IMR-90 (cell line): Measurements from ENCODE around the gene PGA5. TPM values are rescaled to one million over a fixed set of nuclear protein-coding genes. Genes with fewer than 3 reads are reported as not detected.

ENCODE experiments used
- ATAC-seq: fragments of 200-7000 bp; cut with Tn5 transposase; 2 replicates; pipeline ENCODE4 v1.9.1; 2020; ENCODE audit warnings: low read depth, mild to moderate bottlenecking, moderate library complexity
- BruUV-seq: library from RNA; stranded (reverse); fragments of 400-500 nt; replicated peaks from 2 replicates; lab custom pipeline; 2021; lab: Mats Ljungman, UMichigan
- CTCF ChIA-PET: fragments of 300-600 bp; formaldehyde crosslinking; extraction: SDS; loops from one replicate; lab custom pipeline; 2021; ENCODE audit warnings: antibody characterized with exemption; lab: Yijun Ruan, JAX
- POLR2A ChIA-PET: fragments of 300-600 bp; sonication (Branson Sonifier 250); formaldehyde crosslinking; loops from one replicate; lab custom pipeline; 2022; ENCODE audit warnings: antibody characterized with exemption; ENCODE audit not compliant: unreplicated experiment; lab: Charles Lee
- DNase-seq: peaks from one replicate; pipeline ENCODE4 v3.0.0; 2013
- H2AFZ ChIP-seq: replicated peaks from 2 replicates; pipeline ENCODE3; 2013; ENCODE audit warnings: low read length, mild to moderate bottlenecking; ENCODE audit not compliant: poor library complexity
- H2AK5ac ChIP-seq: 2 replicates; pipeline ENCODE4 v1.6.1; 2013; ENCODE audit warnings: low read depth, low read length, inconsistent platforms
- H2AK9ac ChIP-seq: replicated peaks from 2 replicates; pipeline ENCODE3; 2013; ENCODE audit warnings: mild to moderate bottlenecking, low read depth, low read length, moderate library complexity; ENCODE audit not compliant: poor library complexity
- H2BK120ac ChIP-seq: 2 replicates; pipeline ENCODE4 v1.6.1; 2013; ENCODE audit warnings: low read depth, low read length, inconsistent platforms
- H2BK15ac ChIP-seq: 3 replicates; pipeline ENCODE4 v1.6.1; 2013; ENCODE audit warnings: low read depth, low read length, inconsistent platforms
- H2BK20ac ChIP-seq: 2 replicates; pipeline ENCODE4 v1.6.1; 2013; ENCODE audit warnings: low read depth, mild to moderate bottlenecking, inconsistent platforms, low read length, moderate library complexity
- H2BK5ac ChIP-seq: 2 replicates; pipeline ENCODE4 v1.6.1; 2013; ENCODE audit warnings: mild to moderate bottlenecking, low read depth, low read length, inconsistent platforms; ENCODE audit not compliant: poor library complexity, severe bottlenecking
- H3K14ac ChIP-seq: replicated peaks from 2 replicates; pipeline ENCODE4 v1.6.1; 2013; ENCODE audit warnings: low read depth, low read length, inconsistent platforms
- H3K18ac ChIP-seq: 2 replicates; pipeline ENCODE4 v1.6.1; 2013; ENCODE audit warnings: low read depth, low read length, control low read depth
- H3K23ac ChIP-seq: 2 replicates; pipeline ENCODE4 v1.6.1; 2013; ENCODE audit warnings: low read depth, low read length, inconsistent platforms
- H3K27ac ChIP-seq: 2 replicates; pipeline ENCODE4 v1.5.1; 2013; ENCODE audit warnings: mild to moderate bottlenecking, control low read depth, low read length; ENCODE audit not compliant: insufficient read depth
- H3K27me3 ChIP-seq: 2 replicates; pipeline ENCODE4 v1.6.1; 2013; ENCODE audit warnings: low read length; ENCODE audit not compliant: control insufficient read depth, insufficient read depth
- H3K36me3 ChIP-seq: 2 replicates; pipeline ENCODE4 v1.6.1; 2013; ENCODE audit warnings: low read length, mixed read lengths; ENCODE audit not compliant: control insufficient read depth, insufficient read depth
- H3K4ac ChIP-seq: 2 replicates; pipeline ENCODE4 v1.6.1; 2013; ENCODE audit warnings: low read depth, low read length, inconsistent platforms
- H3K4me1 ChIP-seq: 2 replicates; pipeline ENCODE4 v1.6.1; 2013; ENCODE audit warnings: low read length, mixed read lengths; ENCODE audit not compliant: control insufficient read depth, insufficient read depth
- H3K4me2 ChIP-seq: 2 replicates; pipeline ENCODE4 v1.6.1; 2013; ENCODE audit warnings: low read depth, mild to moderate bottlenecking, control low read depth, low read length, moderate library complexity
- H3K4me3 ChIP-seq: 2 replicates; pipeline ENCODE4 v1.5.1; 2013; ENCODE audit warnings: low read depth, mild to moderate bottlenecking, control low read depth, low read length, moderate library complexity; ENCODE audit not compliant: insufficient read depth
- H3K56ac ChIP-seq: 2 replicates; pipeline ENCODE4 v1.6.1; 2013; ENCODE audit warnings: low read length, inconsistent platforms; ENCODE audit not compliant: insufficient read depth; ENCODE audit errors: extremely low read depth
- H3K79me1 ChIP-seq, 2 experiments: 2 replicates each; pipeline ENCODE4 v1.6.1; 2013; ENCODE audit warnings: low read length in 2 of 2, inconsistent platforms in 1 of 2, low read depth in 1 of 2
- H3K9ac ChIP-seq: 2 replicates; pipeline ENCODE4 v1.6.1; 2013; ENCODE audit warnings: low read depth, low read length, control low read depth
- H3K9me1 ChIP-seq: 2 replicates; pipeline ENCODE4 v1.6.1; 2013; ENCODE audit warnings: low read length, inconsistent platforms; ENCODE audit not compliant: insufficient read depth
- H3K9me3 ChIP-seq: 2 replicates; pipeline ENCODE4 v1.6.1; 2013; ENCODE audit warnings: low read length; ENCODE audit not compliant: control insufficient read depth, insufficient read depth
- H4K20me1 ChIP-seq: 2 replicates; pipeline ENCODE4 v1.6.1; 2013; ENCODE audit warnings: low read length, inconsistent platforms; ENCODE audit not compliant: insufficient read depth
- H4K5ac ChIP-seq: 2 replicates; pipeline ENCODE4 v1.6.1; 2013; ENCODE audit warnings: mild to moderate bottlenecking, low read depth, low read length, control low read depth
- H4K8ac ChIP-seq, 2 experiments: 2 replicates each; pipeline ENCODE4 v1.6.1; 2013; ENCODE audit warnings: low read depth in 2 of 2, low read length in 2 of 2, control low read depth in 1 of 2, inconsistent platforms in 1 of 2
- H4K91ac ChIP-seq: 2 replicates; pipeline ENCODE4 v1.6.1; 2013; ENCODE audit warnings: low read depth, low read length, inconsistent platforms; ENCODE audit not compliant: insufficient read depth
- BHLHE40 ChIP-seq: fragments of 150-350 bp; IDR thresholded peaks from 2 replicates; pipeline ENCODE4 v1.6.1; 2016; ENCODE audit warnings: mild to moderate bottlenecking, low read depth, low read length
- CTCF ChIP-seq: conservative IDR thresholded peaks from 2 replicates; pipeline ENCODE4 v1.5.1; 2012; ENCODE audit warnings: mild to moderate bottlenecking, low read depth, low read length, improper control_type of control experiment
- MAZ ChIP-seq: IDR thresholded peaks from 2 replicates; pipeline ENCODE4 v1.6.1; 2012; ENCODE audit warnings: low read depth, mild to moderate bottlenecking, low read length, improper control_type of control experiment, moderate library complexity, borderline replicate concordance
- MXI1 ChIP-seq: IDR thresholded peaks from 2 replicates; pipeline ENCODE4 v1.6.1; 2012; ENCODE audit warnings: low read depth, mild to moderate bottlenecking, low read length, moderate library complexity, borderline replicate concordance
- RAD21 ChIP-seq: IDR thresholded peaks from 2 replicates; pipeline ENCODE4 v1.6.1; 2012; ENCODE audit warnings: low read length, improper control_type of control experiment
- RCOR1 ChIP-seq: IDR thresholded peaks from 2 replicates; pipeline ENCODE4 v1.6.1; 2012; ENCODE audit warnings: mild to moderate bottlenecking, low read length, improper control_type of control experiment; ENCODE audit not compliant: insufficient replicate concordance
- RFX5 ChIP-seq: IDR thresholded peaks from 2 replicates; pipeline ENCODE4 v1.8.0; 2012; ENCODE audit warnings: low read depth, mild to moderate bottlenecking, low read length, moderate library complexity
- SMC3 ChIP-seq: fragments of 150-350 bp; IDR thresholded peaks from 2 replicates; pipeline ENCODE4 v1.6.1; 2016; ENCODE audit warnings: low read depth, mild to moderate bottlenecking, antibody characterized with exemption, low read length, moderate library complexity
- WGBS, 2 experiments: methylation state at CpG; one replicate each; pipeline versions ENCODE4 v1.1.5 to v1.1.7; 2013; ENCODE audit warnings: missing lambda C conversion rate in 2 of 2; ENCODE audit not compliant: insufficient read length in 1 of 2; ENCODE audit errors: extremely low coverage in 2 of 2; 5-methylcytosine and 5-hydroxymethylcytosine counted together
- dilution Hi-C: fragments of 300-500 bp; cut with HindIII; formaldehyde crosslinking; loops from one replicate; pipeline ENCODE4 v1.14.3; 2018; ENCODE audit warnings: low sequenced_read_pairs; ENCODE audit not compliant: unreplicated experiment
- in situ Hi-C: fragments of 300-500 bp; cut with MboI; formaldehyde crosslinking; loops from 3 replicates; pipeline ENCODE4 v1.14.3; 2019; ENCODE audit warnings: low sequenced_read_pairs, inconsistent platforms, mixed read lengths
- intact Hi-C: fragments of 100-400 bp; cut with micrococcal nuclease; formaldehyde crosslinking; loops from 2 replicates; pipeline ENCODE4 v1.10.0; 2022
- polyA plus RNA-seq, 3 experiments: library from polyadenylated mRNA; depleted of rRNA; stranded (reverse); fragments of >200 nt; gene quantifications; 2 replicates each; pipeline ENCODE4 v1.2.3, GENCODE V29; 2012; ENCODE audit warnings: low replicate concordance in 1 of 3
- total RNA-seq: library from RNA; depleted of rRNA; stranded (reverse); fragments of >200 nt; gene quantifications from 2 replicates; pipeline ENCODE4 v1.2.3, GENCODE V29; 2012

Gene PGA5
- total and polyA plus RNA-seq, 2 of the 4 experiments (the other 2 are of a cell fraction): not detected

- H3K9me1 ChIP-seq: no peaks in the 10 kb centered on the region; the same call in 1 of the 2 replicates
- TF ChIP-seq CTCF (no peak), SMC3 (no peak), RFX5 (no peak), MXI1 (no peak), RAD21 (no peak), MAZ (no peak), RCOR1 (no peak), BHLHE40 (no peak)
- no peak overlapping the region for H3K27ac ChIP-seq
- no peak overlapping the region for H2BK20ac ChIP-seq
- no peak overlapping the region for H3K14ac ChIP-seq
- H3K27me3 ChIP-seq: peaks cover 2% of the 10 kb centered on the region; the same call in 1 of the 2 replicates
- no peak overlapping the region for H3K4me2 ChIP-seq
- no peak overlapping the region for H4K8ac ChIP-seq
- no peak overlapping the region for H4K5ac ChIP-seq
- peaks cover 2% of the 10 kb centered on the region; the same call in 1 of the 2 replicates for H3K36me3 ChIP-seq
- ChIA-PET CTCF (no interaction called here), POLR2A (no interaction called here)
- no peak overlapping the region for H2BK120ac ChIP-seq
- H3K4me1 ChIP-seq: peaks cover 10% of the 10 kb centered on the region
- dilution Hi-C loops: no loop called here
- no peaks in the 10 kb centered on the region for H3K79me1 ChIP-seq
- H2AK9ac ChIP-seq: no peak overlapping the region
- in situ Hi-C loops: no loop called here
- H2BK5ac ChIP-seq: no peak overlapping the region
- H3K18ac ChIP-seq: no peak overlapping the region
- H3K4me3 ChIP-seq: no peak overlapping the region
- ATAC-seq (no peak), DNase-seq (no peak)
- H3K9ac ChIP-seq: no peak overlapping the region
- WGBS, 2 experiments: no CpG with 5 or more reads among the region's 2 CpGs
- no peak overlapping the region for H3K4ac ChIP-seq
- no peak overlapping the region for H2AFZ ChIP-seq
- peaks cover 4% of the 10 kb centered on the region; the same call in 1 of the 2 replicates for H4K20me1 ChIP-seq
- H3K23ac ChIP-seq: no peak overlapping the region
- H2BK15ac ChIP-seq: no peak overlapping the region
- no peak overlapping the region for H3K56ac ChIP-seq
- BruUV-seq: no TSS peak
- intact Hi-C loops: no loop called here
- H3K9me3 ChIP-seq: no peaks in the 10 kb centered on the region
- H2AK5ac ChIP-seq: no peak overlapping the region; the same call in 1 of the 2 replicates
- no peak overlapping the region for H4K91ac ChIP-seq
These were observed 51.4 kb downstream of the PGA5 start for GRCh38 chr11:61292356-61292755.
